SW480 (cell line): Measurements from ENCODE around the gene ITLN1.
"Not testable (repeated sequence)": the region's sequence is repeated elsewhere in the genome, so short reads cannot be mapped to it uniquely, and the experiment has no call there.

ENCODE experiments used
- DNase-seq: peaks from one replicate; pipeline ENCODE4 v3.0.0-alpha.2; 2016; ENCODE audit warnings: low spot score

ITLN1 gene

DNA sequence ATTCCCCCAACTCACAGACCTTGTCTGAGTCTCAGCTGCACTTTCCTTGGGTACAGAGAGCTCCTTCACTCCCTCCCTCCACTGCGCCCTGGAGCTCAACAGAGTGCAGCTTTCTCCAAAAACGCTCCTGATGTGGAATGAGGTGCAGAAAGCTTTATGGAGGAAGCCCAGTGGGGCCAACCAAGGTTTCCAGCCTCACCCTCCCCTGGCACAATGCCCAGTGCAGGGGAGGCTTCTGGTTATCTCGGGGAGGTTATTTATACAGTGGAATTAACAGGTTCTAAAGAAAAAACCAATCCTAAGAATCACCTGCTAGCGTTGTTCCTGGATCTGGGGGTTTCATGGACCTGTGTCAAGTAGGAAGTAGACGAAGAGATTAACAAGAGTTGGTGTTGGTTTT lies at the start of gene ITLN1:
Gene ITLN1 (minus strand): TSS at position 139 of the 400 bp plus-strand sequence. CDS start 303 bp downstream, outside the sequence.
- DNase-seq: no peak

DNA sequence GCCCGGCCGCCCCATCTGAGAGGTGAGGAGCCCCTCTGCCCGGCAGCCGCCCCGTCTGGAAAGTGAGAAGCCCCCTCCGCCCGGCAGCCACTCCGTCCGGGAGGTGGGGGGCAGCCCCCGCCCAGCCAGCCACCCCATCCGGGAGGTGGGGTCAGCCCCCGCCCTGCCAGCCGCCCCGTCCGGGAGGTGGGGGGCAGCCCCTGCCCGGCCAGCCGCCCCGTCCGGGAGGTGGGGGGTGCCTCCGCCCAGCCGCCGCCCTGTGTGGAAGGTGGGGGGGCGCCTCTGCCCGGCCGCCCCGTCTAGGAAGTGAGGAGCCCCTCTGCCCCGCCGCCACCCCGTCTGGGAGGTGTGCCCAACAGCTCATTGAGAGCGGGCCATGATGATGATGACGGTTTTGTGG lies 48.3 kb upstream of the ITLN1 start:
- DNase-seq: not testable (repeated sequence)

DNA sequence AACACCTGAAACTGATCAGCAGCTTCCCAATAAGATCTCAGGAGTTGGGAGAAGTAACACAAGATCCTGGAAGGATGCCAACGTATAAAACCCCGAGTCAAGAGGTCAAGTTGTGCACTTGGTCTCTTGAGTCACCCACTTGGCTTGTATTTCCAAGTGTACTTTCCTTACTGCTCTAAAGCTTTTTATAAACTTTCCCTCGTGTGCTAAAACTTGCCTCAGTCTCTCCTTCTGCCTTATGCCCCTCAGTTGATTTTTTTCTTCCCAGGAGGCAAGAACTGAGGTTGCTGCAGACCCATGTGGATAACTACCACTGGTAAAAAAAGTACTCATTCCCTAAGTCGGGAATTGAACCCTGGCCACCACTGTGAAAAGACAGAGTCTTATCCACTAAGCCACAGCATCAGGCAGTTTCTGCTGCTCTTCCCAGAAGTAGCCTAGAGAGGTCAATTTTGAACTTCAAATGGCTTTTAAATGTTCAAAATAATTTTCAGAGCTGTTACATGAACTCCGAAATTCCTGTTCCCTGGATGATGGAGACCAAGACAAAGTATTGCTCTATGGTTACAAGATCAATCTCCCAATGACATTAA lies 40.8 kb upstream of the ITLN1 start:
- no peak for DNase-seq

DNA sequence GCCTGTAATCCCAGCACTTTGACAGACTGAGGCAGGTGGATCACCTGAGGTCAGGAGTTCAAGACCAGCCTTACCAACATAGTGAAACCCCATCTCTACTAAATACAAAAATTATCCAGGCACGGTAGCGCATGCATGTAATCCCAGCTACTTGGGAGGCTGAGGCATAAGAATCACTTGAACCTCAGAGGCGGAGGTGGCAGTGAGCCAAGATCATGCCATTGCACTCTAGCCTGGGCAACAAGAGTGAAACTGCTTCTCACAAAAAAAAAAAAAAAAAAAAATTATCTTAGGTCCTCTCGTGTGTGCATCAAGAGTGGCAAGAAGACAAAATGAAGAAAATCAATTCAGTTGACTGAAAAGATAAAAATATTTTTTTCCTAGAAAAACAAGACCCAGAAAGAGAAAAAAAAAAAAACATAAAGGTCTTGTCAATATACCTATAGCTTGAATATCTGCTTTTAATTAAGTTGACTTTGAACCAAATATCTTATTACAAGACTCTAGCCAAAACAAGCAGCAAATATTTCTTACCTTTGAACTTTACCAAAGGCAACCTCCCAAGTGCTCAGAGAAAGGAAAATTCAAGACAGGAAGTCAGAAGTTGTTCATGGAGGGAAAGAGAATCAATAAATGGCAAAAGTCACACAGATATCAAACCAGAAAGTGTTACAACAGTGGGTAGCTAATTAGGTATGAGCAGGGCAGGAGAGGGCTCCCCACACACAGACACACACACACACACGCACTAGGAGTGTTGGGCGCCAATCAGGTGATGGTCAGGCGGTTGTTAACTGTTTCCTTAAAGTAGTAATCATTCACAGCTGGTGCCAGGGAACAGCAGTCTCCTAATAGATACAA lies 40.0 kb upstream of the ITLN1 start:
- DNase-seq: no peak

DNA sequence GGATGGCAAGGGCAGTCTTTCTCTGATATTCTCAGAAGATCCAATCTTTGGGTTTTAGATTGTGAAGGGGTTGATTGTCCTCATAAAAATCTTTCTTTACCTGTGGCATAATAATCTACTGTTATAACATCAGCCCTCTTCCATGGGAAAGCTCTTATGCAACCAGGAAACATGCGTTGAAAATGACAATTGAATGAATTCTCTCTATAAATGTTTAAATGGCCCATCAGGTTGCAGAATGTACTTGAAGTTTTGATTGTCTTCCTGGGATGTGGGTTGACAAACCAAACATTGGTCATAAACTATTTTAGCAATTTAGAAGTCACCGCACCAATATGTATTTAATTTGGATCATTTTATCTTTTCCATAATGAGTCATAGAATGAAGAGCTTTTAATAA lies 31.7 kb upstream of the ITLN1 start:
- DNase-seq: no peak

DNA sequence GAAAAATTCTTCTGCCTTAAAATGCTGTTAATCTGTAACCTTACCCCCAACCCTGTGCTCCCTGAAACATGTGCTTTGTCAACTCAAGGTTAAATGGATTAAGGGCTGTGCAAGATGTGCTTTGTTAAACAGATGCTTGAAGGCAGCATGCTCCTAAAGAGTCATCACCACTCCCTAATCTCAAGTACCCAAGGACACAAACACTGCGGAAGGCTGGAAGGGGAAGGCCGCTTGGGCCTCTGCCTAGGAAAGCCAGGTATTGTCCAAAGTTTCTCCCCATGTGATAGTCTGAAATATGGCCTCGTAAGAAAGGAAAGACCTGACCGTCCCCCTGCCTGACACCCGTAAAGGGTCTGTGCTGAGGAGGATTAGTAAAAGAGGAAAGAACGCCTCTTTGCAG lies 28.2 kb upstream of the ITLN1 start:
- not testable (repeated sequence) for DNase-seq

DNA sequence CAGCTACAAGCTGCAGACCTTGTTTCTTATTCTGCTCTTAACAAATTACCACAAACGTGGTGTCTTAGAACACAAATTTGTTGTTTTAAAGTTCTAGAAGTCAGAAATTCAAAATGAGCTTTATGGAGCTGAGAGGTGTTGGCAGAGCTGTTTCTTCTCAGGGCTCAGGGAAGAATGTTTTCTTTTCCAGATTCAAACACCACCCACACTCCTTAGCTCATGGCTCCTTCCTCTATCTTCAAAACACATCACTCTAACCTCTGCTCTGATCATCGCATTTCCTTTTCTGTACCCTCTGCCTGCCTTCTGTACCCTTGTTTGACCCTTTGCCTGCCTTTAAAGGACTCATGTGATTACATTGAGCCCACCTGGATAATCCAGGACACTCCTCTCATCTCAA lies 26.9 kb upstream of the ITLN1 start:
- no peak for DNase-seq

DNA sequence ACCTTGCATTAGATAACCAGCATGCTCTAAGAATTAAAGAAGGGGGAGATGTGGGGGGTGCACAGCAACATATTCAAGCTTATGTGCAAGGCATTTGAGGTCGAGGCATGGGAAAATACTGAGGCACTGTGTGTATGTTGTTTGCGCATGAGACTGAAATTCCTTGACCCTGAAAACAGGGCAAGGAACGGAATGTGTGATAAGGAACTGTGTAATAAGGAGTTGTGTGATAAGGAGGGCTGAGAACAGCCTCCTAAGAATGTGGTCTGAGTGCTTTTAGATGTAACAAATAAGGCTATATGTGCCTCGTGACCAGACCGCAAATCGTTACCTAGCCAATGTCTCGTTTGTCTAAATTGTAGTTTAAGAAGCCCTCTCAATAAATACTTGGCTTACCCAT lies 26.5 kb upstream of the ITLN1 start:
- DNase-seq: no peak

DNA sequence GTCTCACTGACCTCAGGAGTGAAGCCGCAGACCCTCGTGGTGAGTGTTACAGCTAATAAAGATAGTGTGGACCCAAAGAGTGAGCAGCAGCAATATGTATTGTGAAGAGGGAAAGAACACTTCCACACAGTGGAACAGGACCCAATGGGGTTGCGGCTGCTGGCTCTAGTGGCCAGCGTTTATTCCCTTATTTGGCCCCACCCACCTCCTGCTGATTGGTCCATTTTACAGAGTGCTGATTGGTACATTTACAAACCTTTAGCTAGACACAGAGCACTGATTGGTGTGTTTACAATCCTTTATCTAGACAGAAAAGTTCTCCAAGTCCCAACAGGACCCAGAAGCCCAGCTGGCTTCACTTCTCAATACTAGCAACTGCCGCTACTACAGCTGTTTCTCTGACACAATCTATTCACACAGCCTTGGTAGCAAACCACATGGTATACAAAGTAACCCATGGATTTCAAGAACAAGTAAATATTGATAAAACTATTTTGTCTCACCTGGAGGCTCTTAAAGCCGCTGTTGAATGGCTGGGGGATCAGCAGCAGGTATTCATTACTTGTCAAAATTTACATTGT lies 25.3 kb upstream of the ITLN1 start:
- no peak for DNase-seq

DNA sequence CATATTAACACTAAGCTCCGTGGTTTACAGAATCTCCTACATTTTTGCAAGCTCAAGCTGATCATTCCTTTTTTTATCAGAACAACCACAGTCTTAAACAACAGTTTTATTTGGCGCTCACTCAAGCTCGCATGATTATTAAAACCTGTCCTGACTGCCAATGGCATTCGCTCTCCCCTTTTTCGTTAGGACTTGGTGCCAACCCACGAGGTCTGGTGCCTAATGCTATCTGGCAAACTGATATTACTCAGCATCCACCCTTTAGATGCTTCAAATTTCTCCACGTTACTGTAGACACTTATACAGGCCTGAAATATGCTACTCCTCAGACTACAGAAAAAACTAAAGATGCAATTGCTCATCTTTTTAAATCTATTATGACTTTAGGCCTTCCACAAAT lies 23.0 kb upstream of the ITLN1 start:
- DNase-seq: no peak

DNA sequence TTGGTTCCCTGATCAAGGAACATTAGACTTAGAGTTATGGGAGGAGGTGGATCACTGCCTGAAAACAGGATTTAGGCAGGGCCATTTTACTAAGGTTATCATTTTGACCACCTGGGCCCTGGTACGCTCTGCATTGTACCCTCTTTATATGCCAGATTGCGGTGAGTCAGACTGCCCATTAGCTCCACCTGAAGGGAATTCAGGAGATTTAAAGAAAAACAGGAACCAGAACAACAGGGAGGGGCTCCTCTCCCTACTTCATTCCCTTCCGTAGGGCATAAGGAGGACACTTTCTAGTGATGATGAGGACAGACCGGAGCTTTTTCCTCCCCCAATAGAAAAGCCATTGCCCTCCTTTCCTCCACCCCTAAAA lies 20.6 kb upstream of the ITLN1 start:
- no peak for DNase-seq

DNA sequence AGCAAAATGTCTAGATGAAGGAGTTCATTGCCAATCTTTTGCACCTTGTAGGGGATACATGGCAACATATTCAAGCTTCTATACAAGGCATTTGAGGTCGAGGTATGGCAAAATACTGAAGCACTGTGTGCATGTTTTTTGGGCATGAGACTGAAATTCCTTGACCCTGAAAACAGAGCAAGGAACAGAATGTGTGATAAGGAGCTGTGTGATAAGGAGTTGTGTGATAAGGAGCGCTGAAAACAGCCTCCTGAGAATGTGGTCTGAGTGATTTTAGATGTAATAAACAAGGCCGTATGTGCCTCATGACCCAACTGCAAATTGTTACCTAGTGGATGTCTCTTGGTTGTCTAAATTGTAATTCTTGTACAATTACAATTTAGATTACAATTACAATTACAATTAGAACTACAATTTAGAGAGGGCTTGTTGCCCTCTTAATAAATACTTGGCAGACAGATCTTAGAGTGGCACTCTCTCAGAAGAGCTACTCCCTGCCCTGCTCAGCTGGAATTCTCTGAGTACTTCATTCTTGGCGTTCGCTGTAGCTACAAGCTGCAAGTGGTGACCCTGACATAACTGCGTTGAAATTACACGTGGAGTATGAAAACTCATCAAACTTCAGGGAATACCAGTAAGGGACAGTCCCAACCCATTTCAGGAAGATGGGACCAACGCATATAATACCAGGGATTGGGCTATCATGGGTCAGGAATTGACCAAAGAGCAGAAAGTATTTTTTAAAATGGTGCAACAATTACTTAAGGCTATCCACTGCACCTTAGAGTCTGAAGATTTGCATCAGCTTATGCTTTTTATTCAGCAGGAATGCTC lies 20.0 kb upstream of the ITLN1 start:
- DNase-seq: no peak

DNA sequence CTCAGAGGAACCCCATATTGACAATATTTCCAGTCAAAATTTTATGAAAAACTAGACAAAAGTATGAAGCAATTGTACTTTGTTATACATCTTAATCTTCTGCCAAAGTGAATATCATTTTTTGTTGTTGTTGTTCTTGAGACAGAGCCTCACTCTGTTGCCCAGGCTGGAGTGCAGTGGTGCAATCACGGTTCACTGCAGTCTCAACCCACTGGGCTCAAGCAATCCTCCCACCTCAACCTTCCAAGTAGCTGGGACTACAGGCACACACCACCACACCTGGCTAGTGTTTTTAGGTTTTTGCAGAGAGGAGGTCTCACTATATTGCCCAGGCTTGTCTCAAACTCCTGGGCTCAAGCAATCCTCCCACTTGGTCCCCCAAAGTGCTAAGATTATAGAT lies 17.3 kb upstream of the ITLN1 start:
- not testable (repeated sequence) for DNase-seq

DNA sequence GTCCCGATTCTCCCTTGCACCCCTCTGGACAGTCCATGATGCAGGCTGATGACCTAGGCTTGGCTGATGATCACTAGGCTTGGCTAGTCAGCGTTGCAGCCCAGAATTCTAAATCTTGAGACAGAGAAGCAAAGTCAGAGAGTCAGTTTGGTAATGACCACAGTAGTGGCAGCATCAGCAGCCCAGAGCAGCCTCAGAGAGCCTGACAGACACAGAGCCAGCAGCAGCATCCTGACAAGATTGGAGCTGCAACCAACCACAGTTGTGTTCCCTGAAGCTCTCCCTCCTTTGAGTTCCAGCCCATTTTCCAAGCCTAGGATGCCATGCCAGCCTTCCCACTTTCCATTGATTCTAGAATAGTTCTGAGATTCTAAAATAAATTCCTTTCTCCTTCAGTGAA lies 16.8 kb upstream of the ITLN1 start:
- no peak for DNase-seq

DNA sequence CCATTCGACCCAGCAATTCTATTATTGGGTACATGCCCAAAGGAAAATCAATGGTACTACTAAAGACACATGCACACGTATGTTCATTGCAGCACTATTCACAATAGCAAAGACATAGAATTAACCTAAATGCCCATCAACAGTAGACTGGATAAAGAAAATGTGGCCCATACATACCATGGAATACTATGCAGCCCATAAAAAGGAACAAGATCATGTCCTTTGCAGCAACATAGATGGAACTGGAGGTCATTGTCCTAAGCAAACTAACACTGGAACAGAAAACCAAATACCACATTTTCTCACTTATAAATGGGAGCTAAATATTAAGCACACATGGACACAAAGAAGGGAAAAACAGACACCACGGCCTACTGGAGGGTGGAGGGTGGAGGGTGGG lies 15.7 kb upstream of the ITLN1 start:
- DNase-seq: not testable (repeated sequence)

DNA sequence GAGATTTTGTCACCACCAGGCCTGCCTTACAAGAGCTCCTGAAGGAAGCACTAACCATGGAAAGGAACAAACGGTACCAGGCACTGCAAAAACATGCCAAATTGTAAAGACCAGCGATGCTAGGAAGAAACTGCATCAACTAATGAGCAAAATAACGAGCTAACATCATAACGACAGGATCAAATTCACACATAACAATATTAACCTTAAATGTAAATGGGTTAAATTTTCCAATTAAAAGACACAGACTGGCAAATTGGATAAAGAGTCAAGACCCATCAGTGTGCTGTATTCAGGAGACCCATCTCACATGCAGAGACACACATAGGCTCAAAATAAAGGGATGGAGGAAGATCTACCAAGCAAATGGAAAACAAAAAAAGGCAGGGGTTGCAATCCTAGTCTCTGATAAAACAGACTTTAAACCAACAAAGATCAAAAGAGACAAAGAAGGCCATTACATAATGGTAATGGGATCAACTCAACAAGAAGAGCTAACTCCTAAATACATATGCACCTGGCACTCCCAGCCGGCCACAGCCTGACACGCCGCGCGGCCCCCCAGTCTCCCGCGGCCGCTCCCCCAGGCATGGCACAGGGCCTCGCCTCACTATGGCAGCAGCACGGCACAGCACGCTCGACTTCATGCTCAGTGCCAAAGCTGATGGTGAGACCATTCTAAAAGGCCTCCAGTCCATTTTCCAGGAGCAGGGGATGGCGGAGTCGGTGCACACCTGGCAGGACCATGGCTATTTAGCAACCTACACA lies 9.6 kb upstream of the ITLN1 start:
- not testable (repeated sequence) for DNase-seq

DNA sequence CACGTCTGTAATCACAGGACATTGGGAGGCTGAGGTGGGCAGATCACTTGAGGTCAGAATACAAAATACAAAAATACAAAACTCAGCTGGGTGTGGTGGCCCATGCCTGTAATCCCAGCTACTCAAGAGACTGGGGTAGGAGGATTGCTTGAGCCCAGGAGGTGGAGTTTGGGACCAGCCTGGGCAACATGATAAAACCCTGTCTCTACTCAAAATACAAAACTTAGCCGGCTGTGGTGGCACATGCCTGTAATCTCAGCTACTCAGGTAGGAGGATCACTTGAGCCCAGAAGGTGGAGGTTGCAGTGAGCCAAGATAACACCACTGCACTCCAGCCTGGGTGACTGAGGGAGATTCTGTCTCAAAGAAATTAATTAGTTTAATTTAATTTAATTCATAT lies 6.5 kb upstream of the ITLN1 start:
- no peak for DNase-seq

DNA sequence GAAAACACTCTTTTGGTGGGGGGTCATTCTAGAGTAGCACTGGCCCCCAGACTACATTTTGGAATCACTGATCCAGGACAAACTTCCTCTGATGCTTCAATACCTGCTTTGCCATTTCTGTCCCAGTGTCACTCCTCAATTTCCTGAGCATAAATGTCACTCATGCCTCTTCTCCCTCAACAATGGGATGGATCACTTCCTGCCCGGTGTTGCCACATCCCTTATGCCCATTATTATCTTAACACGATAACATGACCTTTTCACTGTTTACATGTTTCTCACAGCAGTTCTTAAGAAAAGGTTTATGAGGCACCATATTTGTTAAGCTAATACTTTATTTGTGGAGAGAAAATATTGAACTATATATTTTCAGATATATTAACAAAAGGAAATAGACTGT lies 3.9 kb upstream of the ITLN1 start:
- no peak for DNase-seq

DNA sequence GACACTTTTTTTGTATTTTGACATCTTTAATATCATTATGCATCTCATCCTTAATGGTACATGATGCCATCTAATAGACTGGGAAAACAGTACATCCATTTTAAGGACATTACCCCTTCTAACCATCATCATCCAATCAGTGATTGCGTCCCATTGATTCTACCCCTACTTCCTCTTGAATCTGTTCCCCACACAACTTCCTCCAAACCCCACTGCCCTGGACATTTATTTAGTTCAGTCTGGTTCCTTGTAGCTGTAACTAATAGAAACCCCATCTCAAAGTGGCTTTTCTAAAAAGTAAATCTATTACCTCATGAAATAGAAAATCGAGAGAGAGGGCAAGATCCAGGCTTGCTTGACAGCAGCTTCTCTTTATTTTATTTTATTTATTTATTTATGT lies 2.1 kb upstream of the ITLN1 start:
- DNase-seq: no peak

DNA sequence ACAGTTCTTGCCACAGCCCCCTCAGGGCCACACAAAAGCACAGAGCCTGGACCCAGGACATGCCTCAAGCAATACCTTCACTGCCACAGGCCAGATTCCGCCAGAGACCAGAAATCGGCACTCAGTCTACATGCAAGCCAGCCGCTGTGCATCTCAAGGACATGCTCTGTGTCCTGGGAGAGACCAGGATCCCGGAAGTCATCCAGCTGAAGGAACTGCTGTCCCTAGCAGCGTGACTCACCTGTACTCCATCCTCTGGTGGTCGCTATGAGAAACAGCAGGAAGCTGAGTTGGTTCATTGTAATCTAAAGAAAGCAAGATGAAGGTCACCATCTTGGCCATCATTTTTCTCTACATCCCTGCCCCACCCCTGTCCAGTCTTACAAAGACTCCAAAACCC lies 401 bp downstream of the ITLN1 start:
- DNase-seq: peak; percentile 16

DNA sequence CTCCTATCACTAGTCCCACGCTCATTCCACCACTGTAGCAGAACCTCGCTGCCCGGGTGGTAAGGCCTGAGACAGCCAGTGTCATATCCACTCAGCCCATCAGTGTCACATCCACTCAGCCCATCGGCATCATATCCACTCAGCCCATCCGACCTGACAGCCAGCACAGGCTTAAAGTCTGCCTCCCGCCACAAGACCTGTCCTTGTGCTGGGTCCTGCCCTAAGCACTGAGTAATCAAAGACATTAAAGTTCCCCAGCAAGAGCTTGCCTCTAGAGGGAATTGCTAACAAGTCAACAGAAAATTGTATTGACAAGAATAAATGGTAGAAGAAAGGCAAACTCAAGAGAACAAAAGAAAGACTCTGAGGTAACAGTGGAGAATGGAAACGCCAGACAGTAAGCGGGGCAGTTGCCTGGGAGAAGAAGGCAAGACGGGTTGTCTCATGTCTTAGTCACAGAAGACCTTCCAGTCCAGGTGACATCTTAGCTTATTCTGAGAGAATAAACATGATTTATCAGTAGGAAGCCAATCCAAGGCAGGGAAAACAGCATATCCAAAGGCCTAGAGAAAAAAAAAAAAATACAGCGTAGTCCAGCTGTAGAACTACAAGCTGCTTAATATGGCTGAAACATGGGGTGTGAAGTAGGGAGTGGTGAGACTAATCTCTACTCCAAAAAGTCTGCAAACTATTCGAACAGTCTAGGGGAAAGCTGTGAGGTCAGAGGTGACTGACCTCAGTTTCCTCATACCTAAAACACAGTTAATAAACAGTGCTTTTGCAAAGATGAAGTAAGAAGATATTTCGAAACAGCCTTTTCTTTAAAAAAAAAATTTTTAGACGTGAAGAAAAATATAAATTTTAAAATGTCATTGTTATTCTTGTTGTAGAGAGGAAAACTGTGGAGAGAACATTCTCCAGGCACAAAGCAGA lies 1.1 kb downstream of the ITLN1 start:
- DNase-seq: no peak
